Eye (tissue), 1 donor: Measurements from ENCODE around the gene VSNL1.
"Not testable (repeated sequence)": the region's sequence is repeated elsewhere in the genome, so short reads cannot be mapped to it uniquely, and the experiment has no call there.

ENCODE experiments used
- DNase-seq: peaks from one replicate; pipeline ENCODE4 v3.0.0-alpha.2; 2015

Gene VSNL1

DNA sequence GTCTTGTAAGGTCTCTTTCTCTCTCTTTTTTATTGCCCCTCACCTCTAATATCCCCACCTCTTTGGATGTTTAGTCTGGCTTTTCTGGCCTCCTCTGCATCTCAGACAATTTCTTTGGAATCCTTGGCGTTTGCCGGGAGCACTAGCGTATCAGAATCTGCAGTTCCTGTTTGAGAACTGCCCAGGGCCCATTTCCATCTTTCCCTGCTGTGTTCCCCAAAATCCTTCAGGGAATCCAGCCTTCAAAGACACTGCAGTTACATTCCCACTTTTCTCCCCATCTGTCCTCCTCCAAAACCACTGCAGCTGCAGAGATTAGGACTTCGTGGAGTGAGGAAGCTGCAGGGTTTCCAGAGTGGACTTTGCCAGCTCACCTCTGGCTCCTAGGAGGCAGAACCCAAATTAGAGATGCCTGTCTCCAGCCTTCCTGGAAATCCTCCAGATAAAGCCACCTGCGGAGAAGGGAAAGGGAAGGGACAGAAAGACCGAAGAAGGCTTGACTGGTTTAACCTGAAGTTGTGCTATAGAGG is 2.7 kb downstream of the VSNL1 start:
- no peak for DNase-seq

DNA sequence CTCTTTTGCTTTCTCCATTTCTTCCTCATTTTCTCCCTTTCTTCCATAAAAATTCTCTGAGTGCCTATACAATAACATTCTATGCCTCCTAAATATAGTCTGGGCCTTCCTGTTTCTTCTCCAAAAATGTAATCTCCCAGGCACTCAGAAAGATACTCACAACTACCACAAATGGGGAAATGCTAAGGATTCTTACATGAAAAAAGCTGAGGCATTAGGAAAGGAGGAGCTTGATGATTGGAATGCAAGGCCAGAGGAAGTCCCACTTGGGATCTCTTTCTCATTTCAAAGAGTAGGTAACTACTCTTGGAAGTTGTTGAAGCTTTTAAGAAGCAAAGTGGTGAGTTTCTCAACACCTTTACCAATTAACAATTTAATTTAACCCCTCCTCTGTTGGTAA is 3.4 kb downstream of the VSNL1 start:
- DNase-seq: no peak

DNA sequence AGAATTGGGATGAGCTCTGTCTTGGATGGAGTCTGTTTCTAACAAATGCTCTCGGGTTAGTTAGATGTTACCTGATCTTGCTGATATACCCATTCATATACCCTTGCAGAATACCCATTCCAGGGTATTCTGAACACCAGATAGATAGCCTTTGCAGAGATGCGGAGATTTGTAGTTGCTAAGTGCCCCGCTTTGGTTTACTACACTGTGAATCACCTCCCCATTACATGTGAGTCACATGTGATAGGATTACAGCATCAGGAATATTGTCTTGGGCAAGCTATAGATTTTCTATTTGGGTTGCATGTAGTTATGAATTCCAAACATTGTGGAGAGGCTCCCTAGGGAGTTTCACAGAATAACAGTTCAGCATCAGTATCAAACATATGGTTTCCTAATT is 3.8 kb downstream of the VSNL1 start:
- DNase-seq: peak; percentile 27

- DNase-seq: no peak
Measured at GRCh38 chr2:17545680-17546613, 5.5 kb downstream of the VSNL1 start.

DNA sequence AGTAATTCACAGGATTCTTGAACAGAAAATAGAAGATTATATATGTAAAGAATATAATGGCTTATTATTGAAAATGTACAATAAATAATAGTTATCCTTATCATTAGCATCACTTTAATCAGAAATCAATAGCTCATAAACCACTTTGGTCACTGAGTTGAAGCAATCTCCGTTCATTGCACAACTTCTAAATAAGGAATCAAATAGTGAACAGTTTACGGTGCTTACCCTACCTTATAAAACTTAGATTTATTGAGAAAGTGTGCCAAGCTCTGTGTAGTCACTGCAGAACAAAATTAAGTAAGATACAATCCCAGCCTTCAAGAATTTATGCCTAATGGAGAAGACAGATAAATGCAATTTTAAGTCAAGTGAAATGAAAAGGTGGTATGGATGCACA is 6.7 kb downstream of the VSNL1 start:
- DNase-seq: no peak

DNA sequence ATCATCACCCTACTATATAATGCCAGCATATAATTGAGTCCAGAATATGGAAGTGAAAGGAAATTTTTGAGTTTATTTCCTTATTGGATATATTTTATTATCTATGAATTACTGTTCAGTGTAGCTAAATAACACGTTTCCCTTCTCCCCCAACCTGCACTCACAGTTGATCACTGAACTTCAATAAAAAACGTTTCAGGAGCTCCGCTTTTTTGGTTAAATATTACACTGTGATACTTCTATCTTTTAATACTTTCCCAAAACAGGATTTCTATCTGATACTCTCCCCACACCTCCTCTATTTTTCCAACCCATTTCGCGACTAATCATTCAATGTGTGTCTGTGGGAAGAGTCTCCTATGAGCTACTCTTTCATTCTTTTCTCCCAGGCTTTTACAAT is 7.2 kb downstream of the VSNL1 start:
- DNase-seq: no peak

GRCh38 chr2:17550907-17551306 is 10.4 kb downstream of the VSNL1 start:
- no peak for DNase-seq

DNA sequence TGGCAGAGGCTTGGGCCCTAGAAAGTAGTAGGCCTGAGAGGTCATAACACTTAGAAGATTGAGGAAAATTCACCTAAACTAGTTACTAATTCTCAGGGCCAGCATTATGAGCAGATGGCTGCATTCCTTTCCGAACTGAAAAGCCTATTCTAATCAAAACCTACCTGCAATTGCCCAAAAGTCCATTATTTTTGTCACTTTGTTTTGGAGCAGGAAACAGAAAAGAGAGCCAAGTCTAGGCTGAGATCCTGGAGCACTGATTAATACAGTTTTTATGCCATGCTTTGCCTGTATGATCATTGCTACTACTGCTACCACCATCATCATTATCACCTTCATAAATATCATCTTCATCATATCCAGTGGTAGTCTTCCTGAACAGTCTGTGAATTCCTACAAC is 14.7 kb downstream of the VSNL1 start:
- no peak for DNase-seq

DNA sequence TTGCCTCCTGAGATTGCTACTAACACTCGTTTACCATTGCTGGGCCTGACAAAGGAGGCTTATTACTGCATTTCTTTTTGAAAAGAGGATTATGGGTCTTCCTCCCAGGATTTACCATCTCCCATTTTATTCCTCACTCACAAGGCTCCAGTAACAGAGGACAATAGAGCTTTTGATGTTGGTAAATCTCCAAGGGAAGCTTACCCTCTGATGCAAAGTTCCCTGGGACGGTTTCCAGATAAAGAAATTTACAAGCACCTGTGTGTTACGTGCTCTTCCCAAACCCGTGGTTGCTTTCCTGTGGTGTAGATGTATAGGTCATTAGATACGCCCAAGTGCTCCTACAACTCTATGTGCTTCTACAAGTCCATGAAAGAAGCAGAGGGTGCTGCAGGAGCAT is 17.1 kb downstream of the VSNL1 start:
- DNase-seq: no peak

DNA sequence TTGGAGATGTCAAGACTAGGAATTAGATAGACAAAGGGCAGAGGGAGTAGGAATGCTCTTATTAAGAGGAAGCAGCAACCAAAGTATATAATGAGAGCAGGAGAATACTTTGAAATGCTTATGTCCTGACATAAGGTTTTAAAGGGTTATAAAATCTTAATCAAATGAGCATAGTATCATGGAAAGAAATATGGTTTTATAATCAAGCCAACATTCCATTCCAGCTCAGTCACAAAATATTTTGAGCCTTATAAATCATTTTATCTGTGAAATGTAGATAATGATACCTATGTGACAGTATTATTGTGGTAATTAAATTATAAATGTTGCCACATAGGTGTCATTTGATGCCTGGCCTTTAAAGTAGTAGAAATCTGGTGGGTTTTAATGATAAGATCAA is 17.6 kb downstream of the VSNL1 start:
- no peak for DNase-seq

DNA sequence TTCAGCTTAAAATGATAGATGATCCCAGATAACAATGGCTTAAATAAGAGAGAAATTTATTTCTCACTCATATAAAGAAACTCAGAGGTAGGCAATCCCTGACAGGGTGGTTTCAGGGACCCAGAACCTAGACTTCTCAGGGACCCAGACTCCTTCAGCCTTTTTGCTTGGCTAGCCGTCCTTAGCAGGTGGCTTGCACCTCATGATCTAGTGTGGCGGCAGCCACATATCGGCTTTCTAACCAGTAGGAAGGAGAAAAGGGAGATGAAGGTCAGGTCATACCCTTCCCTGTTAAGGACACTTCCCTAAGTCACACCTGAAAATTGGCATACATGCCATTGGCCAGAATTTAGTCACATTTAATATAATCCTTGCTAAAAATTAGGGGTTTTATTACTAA is 18.4 kb downstream of the VSNL1 start:
- DNase-seq: no peak

DNA sequence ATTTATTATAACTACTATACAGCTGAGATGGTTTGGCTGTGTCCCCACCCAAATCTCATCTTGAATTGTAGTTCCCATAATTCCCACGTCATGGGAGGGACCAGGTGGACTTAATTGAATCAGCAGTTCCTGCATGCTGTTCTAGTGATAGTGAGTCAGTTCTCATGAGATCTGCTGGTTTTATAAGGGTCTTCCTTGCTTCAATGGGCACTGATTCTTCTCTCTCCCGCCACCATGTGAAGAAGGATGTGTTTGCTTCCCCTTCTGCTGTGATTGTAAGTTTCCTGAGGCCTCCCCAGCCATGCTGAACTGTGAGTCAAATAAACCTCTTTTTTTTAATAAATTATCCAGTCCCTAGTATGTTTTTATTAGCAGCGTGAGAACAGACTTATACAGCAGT is 25.2 kb downstream of the VSNL1 start:
- not testable (repeated sequence) for DNase-seq

DNA sequence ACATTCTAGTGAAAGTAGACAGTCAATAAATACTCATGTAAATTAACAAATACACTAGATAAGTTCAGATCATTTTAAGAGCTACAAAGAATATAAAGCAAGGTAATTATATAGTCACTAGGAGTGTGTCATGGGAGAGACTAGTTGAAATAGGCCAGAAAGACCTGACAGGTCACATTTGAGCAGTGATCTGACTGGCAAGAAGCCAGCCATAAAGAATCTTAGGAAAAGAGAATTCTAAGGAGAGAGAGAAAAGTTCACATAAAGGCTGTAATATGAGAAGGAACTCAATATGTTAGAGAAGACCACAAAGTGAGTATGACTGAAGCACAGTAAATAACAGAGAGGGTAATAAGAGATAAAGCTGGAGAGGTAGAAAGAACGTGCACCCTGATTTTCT is 31.2 kb downstream of the VSNL1 start:
- DNase-seq: no peak

- no peak for DNase-seq
Measured at GRCh38 chr2:17573085-17573803, 32.7 kb downstream of the VSNL1 start.

DNA sequence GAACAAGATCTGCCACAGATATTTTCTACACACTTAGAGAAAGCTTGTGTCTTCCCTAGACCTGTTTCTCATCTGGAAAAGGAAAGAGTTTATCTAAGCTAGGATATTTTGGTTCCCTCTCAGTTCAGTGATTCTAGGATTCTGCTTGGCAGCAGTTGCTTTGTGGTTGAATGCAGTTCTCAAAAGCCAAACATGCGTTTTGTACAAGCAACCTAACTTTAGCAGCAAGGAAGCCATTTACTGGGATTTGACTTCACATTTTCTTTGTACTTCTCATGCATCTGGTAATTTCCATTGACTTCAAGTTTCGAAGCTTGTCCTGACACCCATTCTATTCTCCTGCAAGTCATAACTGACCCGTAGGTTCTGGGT is 33.3 kb downstream of the VSNL1 start:
- no peak for DNase-seq

DNA sequence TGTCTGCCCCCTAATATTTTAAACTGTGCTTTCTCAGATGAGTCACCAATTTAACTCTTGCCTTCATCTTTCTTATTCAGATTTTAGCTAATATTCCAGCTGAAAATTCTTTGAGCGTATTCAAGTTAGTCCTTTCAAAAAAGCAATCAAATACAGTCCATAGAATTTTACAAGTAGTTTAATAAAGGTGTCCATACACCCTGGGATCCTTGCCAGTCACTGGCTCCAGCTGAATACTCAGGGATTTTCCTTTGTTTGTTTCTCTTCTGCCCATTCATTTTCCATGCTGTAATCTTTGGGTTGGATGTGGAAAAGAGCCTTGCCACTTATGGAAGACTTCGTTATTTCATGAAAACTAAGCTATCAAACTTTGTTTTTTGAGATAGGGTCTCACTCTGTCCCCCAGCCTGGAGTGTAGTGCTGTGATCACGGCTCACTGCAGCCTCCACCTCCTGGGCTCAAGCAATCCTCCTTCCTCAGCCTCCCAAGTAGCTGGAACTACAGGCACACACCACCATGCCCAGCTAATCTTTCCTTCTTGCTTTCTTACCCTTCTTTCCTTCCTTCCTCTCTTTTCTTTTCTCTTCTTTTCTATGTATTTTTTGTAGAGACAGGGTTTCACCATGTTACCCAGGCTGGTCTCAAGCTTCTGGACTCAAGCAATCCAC is 34.0 kb downstream of the VSNL1 start:
- no peak for DNase-seq

- no peak for DNase-seq
Measured at GRCh38 chr2:17576802-17577201, 36.3 kb downstream of the VSNL1 start.

GRCh38 chr2:17578466-17578928 is 38.0 kb downstream of the VSNL1 start:
- DNase-seq: no peak

GRCh38 chr2:17579605-17580318 is 39.3 kb downstream of the VSNL1 start:
- DNase-seq: no peak

DNA sequence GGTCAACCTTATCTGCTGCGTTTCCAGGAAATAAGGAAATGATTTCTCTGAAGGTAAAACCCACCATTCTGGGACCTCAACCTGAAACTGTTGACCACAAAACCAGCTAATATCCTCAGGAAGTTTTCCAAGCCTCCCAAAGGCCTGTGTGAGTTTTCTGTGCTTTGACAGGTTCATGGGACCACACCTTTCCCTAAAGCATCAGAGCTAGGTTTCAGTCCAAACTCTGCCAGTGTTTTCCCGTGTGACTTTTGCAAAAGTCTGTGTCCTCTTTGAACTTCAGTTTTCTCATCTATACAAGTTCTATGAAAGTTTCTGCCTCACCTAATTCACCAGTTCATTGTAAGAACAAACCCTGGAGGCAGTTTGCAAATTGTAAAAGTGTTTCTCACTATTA is 39.8 kb downstream of the VSNL1 start:
- no peak for DNase-seq

DNA sequence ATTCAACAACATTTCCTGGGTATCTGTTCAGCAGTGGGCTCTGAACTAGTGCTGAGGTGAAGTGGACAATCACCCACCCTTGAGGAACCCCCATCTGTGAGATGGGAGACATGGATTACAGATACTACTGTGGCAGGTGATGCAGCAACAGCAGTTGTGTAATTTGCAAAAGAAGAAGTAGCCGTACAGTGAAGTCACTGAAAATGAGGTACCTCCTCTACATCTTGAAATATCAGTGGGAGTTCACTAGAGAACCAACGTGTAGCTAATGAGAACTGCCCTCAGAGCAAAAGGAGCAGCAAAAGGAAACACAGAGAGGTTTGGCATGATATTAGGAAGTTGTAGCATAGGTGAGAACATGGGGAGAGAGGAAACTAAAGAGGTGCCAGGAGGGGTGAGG is 41.3 kb downstream of the VSNL1 start:
- no peak for DNase-seq

DNA sequence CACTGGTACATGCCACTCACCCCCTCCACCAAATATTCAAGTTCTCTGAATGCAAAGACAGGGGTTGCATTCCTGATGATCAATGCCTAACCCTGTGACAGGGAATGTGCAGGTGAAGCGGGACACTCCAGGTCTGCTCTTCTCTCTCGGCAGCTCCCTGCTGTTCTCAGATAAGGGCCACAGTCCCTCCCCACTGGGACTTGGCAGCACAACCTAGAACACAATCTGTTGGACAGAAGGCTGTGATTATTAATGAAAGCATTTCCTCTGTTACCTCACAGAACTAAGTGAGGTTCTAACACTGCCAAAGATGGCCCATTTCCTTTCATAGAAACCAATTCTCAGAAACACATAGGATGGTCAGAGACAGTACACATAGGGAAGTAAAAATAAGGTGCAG is 42.7 kb downstream of the VSNL1 start:
- DNase-seq: no peak

- DNase-seq: no peak
Measured at GRCh38 chr2:17583646-17584045, 43.1 kb downstream of the VSNL1 start.
